ENCODE results near the gene FGD2. TPM values are rescaled to one million over a fixed set of nuclear protein-coding genes. Genes with fewer than 3 reads are reported as not detected.

FGD2 gene, protein sequence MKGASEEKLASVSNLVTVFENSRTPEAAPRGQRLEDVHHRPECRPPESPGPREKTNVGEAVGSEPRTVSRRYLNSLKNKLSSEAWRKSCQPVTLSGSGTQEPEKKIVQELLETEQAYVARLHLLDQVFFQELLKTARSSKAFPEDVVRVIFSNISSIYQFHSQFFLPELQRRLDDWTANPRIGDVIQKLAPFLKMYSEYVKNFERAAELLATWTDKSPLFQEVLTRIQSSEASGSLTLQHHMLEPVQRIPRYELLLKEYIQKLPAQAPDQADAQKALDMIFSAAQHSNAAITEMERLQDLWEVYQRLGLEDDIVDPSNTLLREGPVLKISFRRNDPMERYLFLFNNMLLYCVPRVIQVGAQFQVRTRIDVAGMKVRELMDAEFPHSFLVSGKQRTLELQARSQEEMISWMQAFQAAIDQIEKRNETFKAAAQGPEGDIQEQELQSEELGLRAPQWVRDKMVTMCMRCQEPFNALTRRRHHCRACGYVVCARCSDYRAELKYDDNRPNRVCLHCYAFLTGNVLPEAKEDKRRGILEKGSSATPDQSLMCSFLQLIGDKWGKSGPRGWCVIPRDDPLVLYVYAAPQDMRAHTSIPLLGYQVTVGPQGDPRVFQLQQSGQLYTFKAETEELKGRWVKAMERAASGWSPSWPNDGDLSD
- total RNA-seq = under 0.01 and 0.26 TPM in 2 replicates

DNA sequence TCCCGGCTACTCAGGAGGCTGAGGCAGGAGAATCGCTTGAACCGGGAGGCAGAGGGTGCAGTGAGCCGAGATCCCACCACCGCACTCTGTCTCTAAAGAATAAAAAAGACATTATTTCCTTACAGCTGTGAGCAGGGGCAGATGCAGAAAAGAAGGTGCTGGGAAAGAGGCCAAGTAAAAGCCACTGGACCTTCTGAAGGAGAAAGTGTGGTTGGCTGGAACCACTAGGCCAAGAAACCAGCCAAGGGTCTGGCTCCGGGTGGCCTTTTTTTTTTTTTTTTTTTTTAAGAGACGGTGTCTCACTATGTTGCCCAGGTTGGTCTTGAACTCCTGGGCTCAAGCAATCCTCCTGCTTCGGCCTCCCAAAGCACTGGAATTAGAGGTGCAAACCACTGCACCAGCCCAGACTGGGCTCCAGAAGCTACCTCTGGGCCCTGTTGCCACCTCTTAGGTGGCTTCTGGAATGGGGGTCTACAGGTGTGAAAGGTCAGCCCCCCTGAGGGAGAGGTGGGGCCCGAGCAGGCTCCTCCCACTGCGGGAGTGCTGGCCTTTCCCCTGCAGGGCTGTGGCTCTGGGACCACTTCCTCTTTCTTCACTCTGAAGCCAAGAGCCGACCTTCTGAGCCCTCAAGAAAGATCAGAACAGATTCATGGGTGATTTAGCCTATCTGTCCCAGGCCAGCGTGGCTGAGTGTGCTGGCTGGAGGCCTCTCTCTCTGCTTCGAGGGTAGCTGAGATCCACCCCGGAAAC, at the start of gene FGD2:
TSS of gene FGD2 (plus strand) at position 595 of the 750 bp plus-strand sequence. CDS start 163 bp downstream, outside the sequence.
- TF ChIP-seq, protein P1, sequence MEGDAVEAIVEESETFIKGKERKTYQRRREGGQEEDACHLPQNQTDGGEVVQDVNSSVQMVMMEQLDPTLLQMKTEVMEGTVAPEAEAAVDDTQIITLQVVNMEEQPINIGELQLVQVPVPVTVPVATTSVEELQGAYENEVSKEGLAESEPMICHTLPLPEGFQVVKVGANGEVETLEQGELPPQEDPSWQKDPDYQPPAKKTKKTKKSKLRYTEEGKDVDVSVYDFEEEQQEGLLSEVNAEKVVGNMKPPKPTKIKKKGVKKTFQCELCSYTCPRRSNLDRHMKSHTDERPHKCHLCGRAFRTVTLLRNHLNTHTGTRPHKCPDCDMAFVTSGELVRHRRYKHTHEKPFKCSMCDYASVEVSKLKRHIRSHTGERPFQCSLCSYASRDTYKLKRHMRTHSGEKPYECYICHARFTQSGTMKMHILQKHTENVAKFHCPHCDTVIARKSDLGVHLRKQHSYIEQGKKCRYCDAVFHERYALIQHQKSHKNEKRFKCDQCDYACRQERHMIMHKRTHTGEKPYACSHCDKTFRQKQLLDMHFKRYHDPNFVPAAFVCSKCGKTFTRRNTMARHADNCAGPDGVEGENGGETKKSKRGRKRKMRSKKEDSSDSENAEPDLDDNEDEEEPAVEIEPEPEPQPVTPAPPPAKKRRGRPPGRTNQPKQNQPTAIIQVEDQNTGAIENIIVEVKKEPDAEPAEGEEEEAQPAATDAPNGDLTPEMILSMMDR (IDR thresholded peaks at IDR 0.05; ENCODE audit: insufficient read depth, low read length, severe bottlenecking) = no peak
- FAIRE-seq = no peak
- Histone ChIP-seq H3K4me3 (ENCODE audit: low read depth, low read length) (no peak within 1 kb of the TSS), H3K27me3 (ENCODE audit: control insufficient read depth, insufficient read depth, low read length) (peaks cover 3% of the 10 kb centered on the region), H3K36me3 (ENCODE audit: control insufficient read depth, insufficient read depth, low read length) (no peaks in the 10 kb centered on the region)
- no peak for DNase-seq (ENCODE audit: low read depth)

- H3K36me3 ChIP-seq (ENCODE audit: control insufficient read depth, insufficient read depth, low read length) = no peaks in the 10 kb centered on the region
- no peak overlapping the region for H3K4me3 ChIP-seq (ENCODE audit: low read depth, low read length)
- peak; percentile 18 for FAIRE-seq
- peak; percentile 85 for DNase-seq (ENCODE audit: low read depth)
- TF ChIP-seq, protein P1 (IDR thresholded peaks at IDR 0.05; ENCODE audit: insufficient read depth, low read length, severe bottlenecking) = no peak
- H3K27me3 ChIP-seq (ENCODE audit: control insufficient read depth, insufficient read depth, low read length) = no peaks in the 10 kb centered on the region
Measured at GRCh38 chr6:36955671-36956445, 49.6 kb upstream of the FGD2 start.

- DNase-seq (ENCODE audit: low read depth) = no peak
Measured at GRCh38 chr6:36956446-36956820, 49.0 kb upstream of the FGD2 start.

DNA sequence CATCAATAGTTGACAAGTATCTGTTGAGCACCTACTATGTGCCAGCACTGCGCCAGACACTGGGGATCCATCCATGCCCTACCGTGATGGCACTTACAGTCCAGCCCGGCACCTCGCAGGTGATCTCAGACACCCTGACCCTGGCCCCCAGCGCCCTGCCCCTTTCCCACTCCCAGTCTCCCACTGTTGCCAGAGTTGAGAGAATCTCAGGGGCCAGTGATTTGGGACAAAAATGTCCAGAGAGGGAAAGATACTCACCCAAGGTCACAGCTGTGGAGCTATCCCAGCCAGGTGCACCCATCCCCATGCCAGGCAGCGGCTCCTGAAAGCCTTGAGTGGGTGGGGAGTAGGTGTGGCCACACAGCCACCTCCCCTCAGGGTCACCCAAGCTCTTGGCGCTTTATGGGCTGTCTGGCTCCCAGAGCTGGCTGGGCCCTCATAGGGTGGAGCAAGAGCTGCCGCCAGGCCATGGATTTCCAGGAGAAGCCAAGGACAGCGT, 47.6 kb upstream of the FGD2 start:
- FAIRE-seq (no peak), DNase-seq (ENCODE audit: low read depth) (no peak)
- H3K27me3 ChIP-seq (ENCODE audit: control insufficient read depth, insufficient read depth, low read length) = no peaks in the 10 kb centered on the region
- H3K4me3 ChIP-seq (ENCODE audit: low read depth, low read length) = no peak overlapping the region
- TF ChIP-seq, protein P1 (IDR thresholded peaks at IDR 0.05; ENCODE audit: insufficient read depth, low read length, severe bottlenecking) = no peak
- H3K36me3 ChIP-seq (ENCODE audit: control insufficient read depth, insufficient read depth, low read length) = no peaks in the 10 kb centered on the region

More at GRCh38 chr6:36956446-36956820, 49.0 kb upstream of the FGD2 start:
- FAIRE-seq = no peak
- no peaks in the 10 kb centered on the region for H3K36me3 ChIP-seq (ENCODE audit: control insufficient read depth, insufficient read depth, low read length)
- H3K4me3 ChIP-seq (ENCODE audit: low read depth, low read length) = no peak overlapping the region
- TF ChIP-seq, protein P1 (IDR thresholded peaks at IDR 0.05; ENCODE audit: insufficient read depth, low read length, severe bottlenecking) = no peak
- no peaks in the 10 kb centered on the region for H3K27me3 ChIP-seq (ENCODE audit: control insufficient read depth, insufficient read depth, low read length)

Data from bronchial epithelial cell (primary cell).